Measurements from ENCODE around the gene CHIT1.

The CHIT1 gene

DNA sequence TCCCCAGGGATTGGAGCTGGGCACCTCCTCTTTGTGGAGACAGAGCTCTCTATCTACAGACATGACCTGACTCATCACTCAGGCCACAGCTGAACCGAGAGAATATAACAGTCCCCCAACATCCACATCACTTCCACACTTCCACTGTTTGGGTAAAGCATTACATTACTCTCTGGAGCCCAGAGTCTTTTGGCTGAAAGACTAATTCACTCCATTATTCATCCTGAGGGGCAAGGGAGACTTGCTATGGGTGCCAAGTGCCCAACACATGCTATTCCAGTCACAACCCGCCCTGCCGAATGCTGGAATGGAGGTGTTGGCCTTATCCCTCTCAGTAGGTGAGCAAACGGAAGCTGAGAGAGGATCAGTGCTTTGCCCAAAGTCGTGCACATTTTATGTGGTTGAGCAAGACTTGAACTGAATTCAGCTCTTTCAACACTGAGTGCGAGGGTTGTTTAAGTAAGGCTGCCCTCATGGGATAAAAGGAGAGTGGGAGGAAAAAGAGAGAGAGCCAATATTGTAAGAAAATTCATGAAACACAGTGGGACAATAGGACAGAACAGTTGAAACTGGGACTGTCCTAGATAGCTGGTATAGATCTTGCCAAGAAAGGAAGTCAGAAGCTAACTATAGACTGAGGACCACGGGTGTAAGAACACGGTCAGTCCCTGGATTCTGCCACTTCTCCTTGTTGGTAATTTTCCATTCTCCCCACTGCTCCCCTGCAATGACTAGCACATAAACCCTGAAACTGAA lies 29.5 kb downstream of the CHIT1 start:
- Histone ChIP-seq H3K36me3 (ENCODE audit: insufficient read depth, low read length) (no peaks in the 10 kb centered on the region), H3K4me1 (ENCODE audit: insufficient read depth, low read length) (peaks cover 9% of the 10 kb centered on the region; the same call in 1 of the 2 replicates), H3K9me3 (ENCODE audit: control insufficient read depth, insufficient read depth, low read length) (no peaks in the 10 kb centered on the region), H3K9ac (ENCODE audit: low read depth, low read length) (no peak overlapping the region)

DNA sequence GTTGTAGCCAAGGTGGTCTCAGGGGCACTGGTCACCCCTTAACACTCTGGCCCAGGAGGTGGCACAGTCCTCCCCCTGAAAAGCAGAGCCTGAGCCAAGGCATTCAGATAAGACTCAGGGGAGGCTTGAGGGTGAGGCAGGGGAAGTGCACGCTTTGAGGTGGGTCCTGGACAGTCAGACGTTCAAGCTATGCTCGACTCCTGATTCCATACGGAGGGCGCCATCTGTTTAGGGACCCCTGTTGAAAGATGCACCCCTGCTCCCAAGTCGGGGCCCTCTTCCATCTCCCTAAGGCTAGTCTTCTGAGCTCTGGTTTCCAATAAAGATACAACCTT lies 30.0 kb downstream of the CHIT1 start:
- H3K4me1 ChIP-seq (ENCODE audit: insufficient read depth, low read length), result peaks cover 9% of the 10 kb centered on the region; the same call in 1 of the 2 replicates
- H3K9me3 ChIP-seq (ENCODE audit: control insufficient read depth, insufficient read depth, low read length), result no peaks in the 10 kb centered on the region
- H3K9ac ChIP-seq (ENCODE audit: low read depth, low read length), result no peak overlapping the region
- no peaks in the 10 kb centered on the region for H3K36me3 ChIP-seq (ENCODE audit: insufficient read depth, low read length)

DNA sequence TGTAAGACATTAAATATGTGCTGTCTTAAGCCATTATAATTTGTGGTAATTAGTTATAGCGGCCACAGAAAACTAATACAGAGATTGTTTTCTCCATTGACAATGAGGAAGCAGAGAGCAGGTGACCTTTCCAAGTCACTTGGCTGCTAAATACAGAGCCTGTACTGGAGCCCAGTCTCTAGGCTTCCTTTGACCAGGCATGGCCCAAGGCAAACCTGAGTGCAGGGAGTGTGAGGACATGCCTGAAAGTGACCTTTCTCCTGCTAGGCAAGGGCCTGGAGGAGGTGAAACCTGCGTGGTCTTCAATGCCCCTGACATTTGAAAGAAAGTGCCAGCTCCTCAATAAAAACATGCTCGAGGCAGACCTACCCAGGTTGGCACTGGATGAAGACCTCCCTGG lies 30.5 kb downstream of the CHIT1 start:
- Histone ChIP-seq H3K9ac (ENCODE audit: low read depth, low read length) (no peak overlapping the region), H3K4me1 (ENCODE audit: insufficient read depth, low read length) (peaks cover 9% of the 10 kb centered on the region; the same call in 1 of the 2 replicates), H3K36me3 (ENCODE audit: insufficient read depth, low read length) (no peaks in the 10 kb centered on the region), H3K9me3 (ENCODE audit: control insufficient read depth, insufficient read depth, low read length) (no peaks in the 10 kb centered on the region)

DNA sequence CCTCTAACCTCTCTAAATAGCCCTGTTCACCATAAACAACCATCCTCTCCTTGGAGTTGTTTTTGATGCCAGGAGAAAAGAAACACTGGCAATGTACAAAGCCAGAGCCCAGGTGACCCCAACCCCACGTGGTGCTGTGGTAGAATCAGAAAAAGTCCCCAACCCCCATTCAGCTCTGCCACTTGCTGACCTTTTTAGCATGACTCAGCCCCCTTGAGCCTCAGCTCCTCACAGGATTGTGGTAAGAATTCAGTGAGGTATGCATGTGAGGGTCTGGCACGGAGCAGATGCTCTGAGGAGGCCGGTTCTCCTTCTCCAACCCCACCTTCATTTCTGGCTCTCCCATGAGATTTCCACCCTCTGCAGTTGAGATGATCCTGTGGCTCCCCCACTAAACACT lies 31.8 kb downstream of the CHIT1 start:
- Histone ChIP-seq H3K36me3 (ENCODE audit: insufficient read depth, low read length) (no peaks in the 10 kb centered on the region), H3K9ac (ENCODE audit: low read depth, low read length) (no peak overlapping the region), H3K9me3 (ENCODE audit: control insufficient read depth, insufficient read depth, low read length) (no peaks in the 10 kb centered on the region), H3K4me1 (ENCODE audit: insufficient read depth, low read length) (peaks cover 9% of the 10 kb centered on the region; the same call in 1 of the 2 replicates)

DNA sequence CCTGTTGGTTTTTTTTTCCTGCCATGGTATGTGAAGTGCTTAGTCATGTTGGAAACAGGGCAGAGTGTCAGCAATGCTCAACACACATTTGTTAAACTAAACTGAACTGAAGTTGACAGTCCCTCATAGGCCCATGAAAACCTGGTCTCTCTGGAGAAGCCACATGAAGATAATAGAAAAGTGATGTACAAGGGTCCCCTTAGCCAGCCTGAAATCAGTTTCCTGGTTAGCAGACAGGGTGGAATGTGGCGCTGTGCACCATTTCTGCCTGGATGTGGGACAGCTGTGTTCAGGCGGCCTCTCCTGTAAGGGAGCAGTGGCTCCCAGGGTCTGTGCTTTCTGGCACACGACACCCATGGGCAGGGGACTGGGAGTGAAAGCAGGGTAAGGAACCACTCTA lies 33.1 kb downstream of the CHIT1 start:
- Histone ChIP-seq H3K4me1 (ENCODE audit: insufficient read depth, low read length) (peaks cover 9% of the 10 kb centered on the region; the same call in 1 of the 2 replicates), H3K9me3 (ENCODE audit: control insufficient read depth, insufficient read depth, low read length) (no peaks in the 10 kb centered on the region), H3K9ac (ENCODE audit: low read depth, low read length) (no peak overlapping the region), H3K36me3 (ENCODE audit: insufficient read depth, low read length) (no peaks in the 10 kb centered on the region)

DNA sequence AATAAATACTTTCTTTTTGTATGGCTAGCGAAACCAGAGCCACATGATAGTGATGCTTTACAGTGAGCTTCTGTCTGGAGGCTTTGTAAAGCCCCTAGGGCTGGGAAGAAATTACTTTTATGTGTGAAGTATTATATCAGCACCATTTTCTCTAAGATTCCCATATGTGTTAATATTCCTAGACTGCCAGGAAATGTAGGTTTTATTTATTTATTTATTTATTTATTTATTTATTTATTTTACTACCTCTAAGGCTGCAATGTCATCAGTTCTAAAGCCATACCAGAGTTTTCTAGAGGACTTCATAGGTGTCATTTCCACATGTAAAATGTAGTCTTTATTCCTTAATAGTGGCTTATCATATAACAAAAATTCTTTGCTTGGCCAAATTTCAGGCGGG lies 38.5 kb downstream of the CHIT1 start:
- no peak overlapping the region for H3K9ac ChIP-seq (ENCODE audit: low read depth, low read length)
- H3K9me3 ChIP-seq (ENCODE audit: control insufficient read depth, insufficient read depth, low read length), result no peaks in the 10 kb centered on the region
- H3K4me1 ChIP-seq (ENCODE audit: insufficient read depth, low read length), result peaks cover 15% of the 10 kb centered on the region
- no peaks in the 10 kb centered on the region for H3K36me3 ChIP-seq (ENCODE audit: insufficient read depth, low read length)

DNA sequence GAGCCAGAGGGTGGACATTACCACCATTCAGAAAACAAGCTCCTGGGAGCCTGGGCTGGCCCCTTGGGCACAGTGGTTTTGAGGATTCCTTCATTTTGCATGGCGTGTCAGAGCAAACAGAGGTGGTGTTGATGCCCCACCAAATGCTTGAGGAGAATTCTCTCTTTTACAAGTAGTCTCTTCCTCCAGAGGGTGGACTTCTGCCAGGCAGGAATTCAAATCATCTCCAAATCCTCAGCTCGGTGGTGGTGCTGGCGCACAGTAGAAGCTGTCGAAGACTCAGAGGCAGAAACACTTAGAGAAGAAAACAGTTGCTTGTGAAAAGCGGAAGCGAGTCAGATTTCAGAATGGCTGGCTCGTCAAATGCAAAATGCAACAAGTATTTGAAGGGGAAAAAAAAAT lies 39.5 kb downstream of the CHIT1 start:
- Histone ChIP-seq H3K4me1 (ENCODE audit: insufficient read depth, low read length) (peaks cover 23% of the 10 kb centered on the region), H3K9me3 (ENCODE audit: control insufficient read depth, insufficient read depth, low read length) (no peaks in the 10 kb centered on the region), H3K36me3 (ENCODE audit: insufficient read depth, low read length) (no peaks in the 10 kb centered on the region), H3K9ac (ENCODE audit: low read depth, low read length) (no peak overlapping the region)

DNA sequence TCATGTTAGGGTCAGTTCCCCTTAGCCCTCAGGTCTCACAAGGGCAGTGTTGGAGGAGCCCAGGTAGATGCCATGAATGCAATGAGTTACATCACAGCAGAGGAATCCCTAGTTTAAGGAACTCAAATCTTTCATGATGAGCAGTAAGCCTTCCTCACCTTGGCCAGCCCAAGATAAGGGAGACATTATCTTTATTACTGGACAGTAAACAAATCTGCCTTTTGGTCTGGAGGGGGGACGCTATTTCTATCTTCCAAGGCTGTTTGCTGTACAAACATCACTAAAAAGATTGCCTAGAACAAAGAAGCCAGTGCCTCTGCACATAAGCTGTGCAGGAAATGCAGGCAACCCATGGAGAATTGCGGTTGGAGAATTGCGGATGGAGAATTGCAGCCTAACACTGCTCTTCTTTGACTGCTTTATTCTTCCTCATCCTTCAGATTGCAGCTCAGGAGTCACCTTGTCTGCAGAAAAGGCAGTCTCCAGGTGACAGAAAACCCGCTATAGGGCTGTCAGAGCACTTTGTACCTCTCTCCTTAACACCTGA lies 40.7 kb downstream of the CHIT1 start:
- Histone ChIP-seq H3K36me3 (ENCODE audit: insufficient read depth, low read length) (no peaks in the 10 kb centered on the region), H3K9ac (ENCODE audit: low read depth, low read length) (no peak overlapping the region), H3K9me3 (ENCODE audit: control insufficient read depth, insufficient read depth, low read length) (no peaks in the 10 kb centered on the region), H3K4me1 (ENCODE audit: insufficient read depth, low read length) (peaks cover 23% of the 10 kb centered on the region)

DNA sequence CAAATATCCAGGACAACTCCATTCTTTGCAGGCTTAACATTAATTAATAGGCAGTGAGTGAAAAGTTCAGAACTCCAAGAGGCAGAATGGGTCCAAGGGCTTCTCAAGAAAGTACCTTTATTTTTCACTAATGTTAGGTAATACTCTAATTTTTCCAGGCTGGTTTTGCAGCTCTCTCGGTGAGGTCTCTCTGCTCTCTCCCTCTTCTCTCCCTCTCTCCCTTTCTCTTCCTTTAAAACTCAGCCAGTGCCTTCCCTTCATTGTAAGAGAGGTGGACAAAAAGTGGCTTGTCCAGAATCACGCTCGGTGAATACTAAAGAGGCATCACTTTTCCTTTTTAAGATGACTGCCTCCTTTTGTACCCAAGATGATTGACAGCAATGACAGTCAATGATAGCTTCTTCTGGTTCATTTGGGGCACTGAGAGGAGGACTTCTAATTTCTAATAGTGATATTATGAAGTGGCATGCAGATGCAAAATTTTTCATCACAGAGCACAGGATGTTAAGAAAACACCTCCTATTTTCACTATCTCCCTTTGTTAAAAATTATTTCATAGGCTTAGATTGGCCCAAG lies 41.7 kb downstream of the CHIT1 start:
- H3K9me3 ChIP-seq (ENCODE audit: control insufficient read depth, insufficient read depth, low read length), result no peaks in the 10 kb centered on the region
- H3K9ac ChIP-seq (ENCODE audit: low read depth, low read length), result no peak overlapping the region
- no peaks in the 10 kb centered on the region for H3K36me3 ChIP-seq (ENCODE audit: insufficient read depth, low read length)
- H3K4me1 ChIP-seq (ENCODE audit: insufficient read depth, low read length), result peaks cover 23% of the 10 kb centered on the region

DNA sequence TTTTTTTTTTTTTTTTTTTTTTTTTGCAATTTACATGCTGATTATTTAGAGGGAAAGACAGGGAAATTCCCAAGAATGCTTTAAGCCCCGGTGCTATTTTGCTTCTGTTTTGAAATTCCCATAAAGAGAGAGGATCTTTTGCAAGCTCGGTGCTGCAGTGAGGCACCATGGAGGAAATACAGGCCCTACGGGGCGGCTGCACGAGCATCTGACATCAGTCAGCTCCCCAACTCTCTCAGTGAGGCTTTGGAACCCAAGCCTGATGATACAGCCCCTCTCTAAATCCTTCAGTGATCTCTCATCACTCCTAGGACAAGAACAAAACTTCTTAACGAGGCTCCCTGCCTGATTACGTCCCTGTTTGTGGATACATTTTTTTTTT lies 42.2 kb downstream of the CHIT1 start:
- H3K9ac ChIP-seq (ENCODE audit: low read depth, low read length), result no peak overlapping the region
- no peaks in the 10 kb centered on the region for H3K9me3 ChIP-seq (ENCODE audit: control insufficient read depth, insufficient read depth, low read length)
- peaks cover 23% of the 10 kb centered on the region for H3K4me1 ChIP-seq (ENCODE audit: insufficient read depth, low read length)
- H3K36me3 ChIP-seq (ENCODE audit: insufficient read depth, low read length), result no peaks in the 10 kb centered on the region

DNA sequence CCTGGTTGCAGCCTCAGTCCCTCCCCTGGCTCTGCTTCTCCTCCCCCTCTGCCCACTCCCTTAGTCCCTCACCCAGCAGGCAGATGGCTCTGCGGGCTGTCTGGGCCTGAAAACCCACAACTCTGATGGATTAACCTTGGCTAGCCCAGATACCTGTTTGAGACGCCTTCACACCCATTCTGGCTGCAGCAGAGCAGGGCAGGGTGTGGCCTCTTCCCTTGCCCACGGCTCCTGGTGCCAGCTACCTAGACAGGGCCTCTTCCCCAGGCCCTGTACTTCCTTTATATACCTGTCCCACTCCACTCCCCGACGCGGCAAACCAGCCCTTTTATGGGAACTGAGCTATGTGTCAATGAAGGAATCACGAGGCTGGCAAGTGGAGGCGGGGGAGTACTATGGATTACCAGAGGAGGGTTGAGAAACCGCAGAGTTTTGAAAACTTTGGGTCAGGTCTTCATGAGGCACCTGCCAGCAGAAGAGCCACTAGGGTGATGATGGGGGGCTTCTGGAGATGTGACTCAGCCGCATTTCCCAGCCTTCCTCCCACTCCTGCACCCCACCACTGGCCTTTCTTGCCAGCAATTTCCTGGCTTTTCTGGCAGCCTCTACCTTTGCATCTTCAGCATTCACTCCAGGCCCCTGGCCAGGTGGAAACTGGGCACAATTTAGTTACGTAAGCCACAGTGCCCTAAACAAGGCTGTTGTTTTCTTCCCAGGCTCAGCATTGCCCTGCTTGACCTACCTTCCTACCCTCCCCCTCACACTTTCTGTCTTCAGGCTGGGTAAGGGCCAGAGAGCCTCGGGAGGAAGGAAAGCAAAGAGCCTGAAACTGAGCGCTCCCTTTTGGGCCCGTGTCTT lies 42.8 kb downstream of the CHIT1 start, which contains the start of gene CHI3L1:
TSS of gene CHI3L1 (minus strand) at position 259 of the 858 bp plus-strand sequence. CDS start at position 178, 81 bp downstream.
- Histone ChIP-seq H3K36me3 (ENCODE audit: insufficient read depth, low read length) (no peaks in the 10 kb centered on the region), H3K9me3 (ENCODE audit: control insufficient read depth, insufficient read depth, low read length) (no peaks in the 10 kb centered on the region), H3K4me1 (ENCODE audit: insufficient read depth, low read length) (peaks cover 23% of the 10 kb centered on the region), H3K9ac (ENCODE audit: low read depth, low read length) (no peak within 1 kb of the TSS; the same call in 1 of the 2 replicates)

DNA sequence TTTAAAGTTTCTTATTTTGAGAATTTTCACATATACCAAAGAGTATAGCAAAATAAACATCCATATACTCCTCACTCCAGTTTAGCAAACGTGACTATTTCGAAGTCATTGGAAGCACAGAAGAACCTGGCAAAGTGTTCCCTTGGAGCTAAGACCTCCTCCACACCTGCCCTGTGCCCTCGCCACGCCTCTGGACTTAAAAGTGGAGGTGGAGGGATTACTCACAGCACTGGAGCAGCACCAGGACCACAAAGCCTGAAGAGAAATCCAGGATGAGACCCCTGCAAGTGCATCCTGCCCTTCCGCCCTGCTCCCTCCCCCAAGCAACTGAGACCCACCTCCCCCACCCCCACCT lies 43.4 kb downstream of the CHIT1 start:
- H3K9me3 ChIP-seq (ENCODE audit: control insufficient read depth, insufficient read depth, low read length), result no peaks in the 10 kb centered on the region
- H3K9ac ChIP-seq (ENCODE audit: low read depth, low read length), result no peak overlapping the region
- H3K4me1 ChIP-seq (ENCODE audit: insufficient read depth, low read length), result peaks cover 23% of the 10 kb centered on the region
- no peaks in the 10 kb centered on the region for H3K36me3 ChIP-seq (ENCODE audit: insufficient read depth, low read length)

DNA sequence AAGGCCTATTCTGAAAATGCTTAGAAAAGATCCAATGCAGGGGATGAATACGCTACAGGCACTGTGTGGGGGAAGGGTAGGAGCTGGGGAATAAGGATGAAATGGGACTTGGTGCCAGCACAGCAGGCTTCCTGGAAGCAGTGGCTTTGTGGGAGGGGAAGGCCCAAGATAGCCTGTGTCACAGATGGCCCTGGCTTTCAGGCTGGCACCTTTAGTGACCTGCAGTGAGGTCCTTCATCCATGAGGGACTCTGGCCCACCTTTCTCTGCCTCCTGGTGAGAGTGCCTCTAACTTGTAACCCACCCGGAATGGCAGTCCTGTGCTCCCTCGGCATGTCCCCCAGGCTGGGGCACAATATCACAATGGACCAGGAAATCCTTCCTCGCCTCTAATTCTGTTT lies 43.9 kb downstream of the CHIT1 start:
- Histone ChIP-seq H3K9ac (ENCODE audit: low read depth, low read length) (no peak overlapping the region), H3K9me3 (ENCODE audit: control insufficient read depth, insufficient read depth, low read length) (no peaks in the 10 kb centered on the region), H3K4me1 (ENCODE audit: insufficient read depth, low read length) (peaks cover 23% of the 10 kb centered on the region), H3K36me3 (ENCODE audit: insufficient read depth, low read length) (no peaks in the 10 kb centered on the region)

DNA sequence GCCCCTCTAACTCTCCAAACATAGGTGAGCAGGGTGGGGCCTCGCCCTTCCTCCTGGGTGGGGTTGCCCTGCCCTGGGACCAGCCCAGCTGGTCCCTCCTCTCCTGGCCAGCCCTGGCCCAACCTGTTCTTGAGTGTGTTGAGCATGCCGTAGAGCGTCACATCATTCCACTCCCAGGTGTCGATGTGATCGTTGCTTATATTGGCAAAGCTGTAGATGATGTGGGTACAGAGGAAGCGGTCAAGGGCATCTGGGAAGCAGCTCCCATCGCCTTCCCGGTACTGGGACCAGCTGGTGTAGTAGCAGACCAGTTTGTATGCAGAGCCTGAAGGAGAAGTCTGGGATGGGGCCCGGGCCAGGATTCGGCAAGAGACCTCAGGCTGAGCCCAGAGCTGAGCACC lies 44.4 kb downstream of the CHIT1 start:
- H3K9ac ChIP-seq (ENCODE audit: low read depth, low read length), result no peak overlapping the region
- no peaks in the 10 kb centered on the region for H3K36me3 ChIP-seq (ENCODE audit: insufficient read depth, low read length)
- H3K4me1 ChIP-seq (ENCODE audit: insufficient read depth, low read length), result peaks cover 23% of the 10 kb centered on the region
- H3K9me3 ChIP-seq (ENCODE audit: control insufficient read depth, insufficient read depth, low read length), result no peaks in the 10 kb centered on the region
